AG04450 (cell line): ENCODE data around the gene ODAPH. TPM values are rescaled to one million over a fixed set of nuclear protein-coding genes. Genes with fewer than 3 reads are reported as not detected.
"Not testable (repeated sequence)": the region's sequence is repeated elsewhere in the genome, so short reads cannot be mapped to it uniquely, and the experiment has no call there.

ENCODE experiments used
- CTCF ChIA-PET: fragments of 300-600, 350-600 bp; formaldehyde crosslinking; extraction: SDS; loops from one replicate; lab custom pipeline; 2022; ENCODE audit warnings: antibody characterized with exemption, inconsistent platforms; lab: Charles Lee
- POLR2A ChIA-PET: fragments of 350-600 bp; formaldehyde crosslinking; extraction: SDS; loops from one replicate; lab custom pipeline; 2021; ENCODE audit warnings: antibody characterized with exemption, inconsistent platforms; lab: Yijun Ruan, JAX
- DNase-seq: peaks from one replicate; pipeline ENCODE4 v3.0.0-alpha.2; 2011; ENCODE audit warnings: low read depth, low spot score
- H3K27ac ChIP-seq: one replicate; pipeline ENCODE4 v1.5.1; 2012; ENCODE audit warnings: low read depth, low read length, control low read depth
- H3K27me3 ChIP-seq: one replicate; pipeline ENCODE4 v1.6.0; 2012; ENCODE audit warnings: low read length; ENCODE audit not compliant: control insufficient read depth, insufficient read depth
- H3K4me3 ChIP-seq: 2 replicates; pipeline ENCODE4 v1.5.1; 2011; ENCODE audit warnings: mild to moderate bottlenecking, low read depth, low read length, control low read depth
- H3K9me3 ChIP-seq: 2 replicates; pipeline ENCODE4 v1.5.1; 2012; ENCODE audit warnings: low read length; ENCODE audit not compliant: control insufficient read depth, insufficient read depth
- polyA minus RNA-seq: library from RNA; depleted of rRNA, polyadenylated mRNA; stranded (reverse); fragments of >200 nt; gene quantifications from 2 replicates; pipeline ENCODE4 v1.2.3, GENCODE V29; 2011; rRNA and poly(A)+ RNA removed
- polyA plus RNA-seq: library from polyadenylated mRNA; depleted of rRNA; stranded (reverse); fragments of >200 nt; gene quantifications from 2 replicates; pipeline ENCODE4 v1.2.3, GENCODE V29; 2011; rRNA removed
- TF ChIP-seq, protein P1 (sequence below): IDR thresholded peaks from 2 replicates; pipeline ENCODE4 v1.5.1; 2011; ENCODE audit warnings: low read depth, low read length, control low read depth, inconsistent platforms

ODAPH gene
- polyA plus RNA-seq (not detected in 2 replicates), polyA minus RNA-seq (not detected in 2 replicates)

DNA sequence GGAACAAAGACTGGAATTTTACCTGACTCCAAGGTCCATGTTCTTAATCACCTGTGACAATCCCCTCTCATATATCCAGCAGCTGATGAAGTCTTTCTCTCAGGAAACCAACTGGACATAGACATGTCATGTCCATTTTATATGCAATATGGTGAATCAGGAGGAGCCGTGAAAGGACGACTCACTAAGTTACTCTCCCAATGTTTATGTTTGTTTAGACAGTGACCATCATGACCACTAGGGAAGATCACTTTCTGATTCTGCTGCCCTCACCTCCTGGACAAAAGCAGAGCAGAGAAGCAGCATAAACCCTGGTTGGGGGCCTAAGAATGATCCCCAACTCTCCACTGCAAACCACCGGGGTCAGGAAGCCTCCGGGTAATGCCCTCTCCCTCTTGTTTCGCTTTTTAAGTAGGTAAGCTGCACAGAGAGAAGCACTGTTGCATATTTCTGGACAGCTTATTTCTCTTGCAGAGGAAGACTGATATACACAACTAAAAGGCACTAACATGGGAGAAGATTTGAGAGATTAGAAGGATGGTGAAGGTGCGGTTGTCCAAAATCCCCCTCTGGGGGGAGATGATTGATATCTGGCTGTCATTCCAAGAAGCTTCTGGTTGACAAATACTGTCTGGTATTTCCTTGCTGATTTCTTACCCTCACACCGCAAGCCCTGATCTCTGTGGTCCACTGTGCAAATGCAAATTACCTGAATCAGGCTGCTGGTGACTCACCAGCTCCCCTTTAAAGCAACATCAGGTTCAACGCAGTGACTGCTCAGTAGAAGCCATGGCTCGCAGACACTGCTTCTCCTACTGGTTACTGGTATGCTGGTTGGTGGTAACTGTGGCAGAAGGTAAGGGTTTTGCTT lies at the start of gene ODAPH:
Gene ODAPH (plus strand): TSS at position 773 of the 871 bp plus-strand sequence. CDS start 17 bp downstream, at position 790.
- ChIA-PET CTCF (interaction anchor here (0.8 to 1.9 kb wide), 3 partner anchors 7 to 169 kb away, joined by 4 to 7 read pairs (median 4); partner anchors contain the start of gene USO1), POLR2A (no interaction called here)
- Histone ChIP-seq H3K27ac (no peak within 1 kb of the TSS), H3K27me3 (no peaks in the 10 kb centered on the region), H3K4me3 (no peak within 1 kb of the TSS), H3K9me3 (no peaks in the 10 kb centered on the region)
- TF ChIP-seq, protein P1, sequence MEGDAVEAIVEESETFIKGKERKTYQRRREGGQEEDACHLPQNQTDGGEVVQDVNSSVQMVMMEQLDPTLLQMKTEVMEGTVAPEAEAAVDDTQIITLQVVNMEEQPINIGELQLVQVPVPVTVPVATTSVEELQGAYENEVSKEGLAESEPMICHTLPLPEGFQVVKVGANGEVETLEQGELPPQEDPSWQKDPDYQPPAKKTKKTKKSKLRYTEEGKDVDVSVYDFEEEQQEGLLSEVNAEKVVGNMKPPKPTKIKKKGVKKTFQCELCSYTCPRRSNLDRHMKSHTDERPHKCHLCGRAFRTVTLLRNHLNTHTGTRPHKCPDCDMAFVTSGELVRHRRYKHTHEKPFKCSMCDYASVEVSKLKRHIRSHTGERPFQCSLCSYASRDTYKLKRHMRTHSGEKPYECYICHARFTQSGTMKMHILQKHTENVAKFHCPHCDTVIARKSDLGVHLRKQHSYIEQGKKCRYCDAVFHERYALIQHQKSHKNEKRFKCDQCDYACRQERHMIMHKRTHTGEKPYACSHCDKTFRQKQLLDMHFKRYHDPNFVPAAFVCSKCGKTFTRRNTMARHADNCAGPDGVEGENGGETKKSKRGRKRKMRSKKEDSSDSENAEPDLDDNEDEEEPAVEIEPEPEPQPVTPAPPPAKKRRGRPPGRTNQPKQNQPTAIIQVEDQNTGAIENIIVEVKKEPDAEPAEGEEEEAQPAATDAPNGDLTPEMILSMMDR: 0 out of 2 replicates have a peak, but pooled peaks have one; percentile 19
- no peak for DNase-seq

GRCh38 chr4:75509592-75509991 lies 46.3 kb upstream of the ODAPH start:
- H3K27me3 ChIP-seq, H3K9me3 ChIP-seq, POLR2A ChIA-PET, CTCF ChIA-PET, H3K4me3 ChIP-seq, H3K27ac ChIP-seq, DNase-seq: not testable (repeated sequence)

- H3K4me3 ChIP-seq: no peak overlapping the region
- no peak for DNase-seq
Observed at GRCh38 chr4:75511841-75512240, 44.0 kb upstream of the ODAPH start.

DNA sequence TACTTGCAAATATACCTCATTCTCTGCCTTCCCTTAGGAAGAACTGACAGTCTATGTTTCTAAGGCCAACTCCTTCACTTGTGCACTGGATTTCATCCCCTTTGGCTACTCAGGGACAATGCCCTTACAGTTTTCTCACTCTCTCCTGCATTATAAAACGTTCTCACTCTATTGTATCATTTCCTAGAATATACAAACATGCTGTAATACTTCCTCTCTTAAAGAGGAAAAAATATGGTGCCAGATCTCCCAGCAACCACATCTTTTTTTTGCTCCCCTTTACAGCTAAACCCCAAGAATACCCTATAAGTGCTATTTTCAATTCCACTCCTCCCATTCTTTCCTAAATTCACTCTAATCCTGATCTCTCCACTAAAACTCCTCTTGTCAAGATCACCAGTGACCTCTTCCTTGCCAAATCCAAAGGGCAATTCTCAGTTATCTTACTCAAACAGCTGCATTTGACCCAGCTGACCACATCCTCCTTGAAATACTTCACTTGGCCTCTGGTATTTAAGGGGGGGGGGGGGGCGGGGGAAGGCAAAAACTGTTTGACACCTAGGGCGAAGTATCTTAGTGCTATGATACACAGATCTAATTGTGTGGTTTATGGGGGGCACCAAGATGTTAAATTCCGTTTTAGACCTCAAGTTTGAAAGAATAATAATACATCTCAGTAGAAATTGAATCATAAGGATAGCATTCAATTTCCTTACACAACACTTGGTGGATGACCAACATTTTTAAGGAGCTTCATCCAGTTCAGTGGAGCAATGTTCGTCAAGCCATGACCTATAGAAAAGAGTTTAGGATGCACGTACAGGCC lies 43.3 kb upstream of the ODAPH start:
- Histone ChIP-seq H3K27ac (no peak overlapping the region), H3K9me3 (no peaks in the 10 kb centered on the region), H3K4me3 (peak overlapping the region; percentile 88), H3K27me3 (no peaks in the 10 kb centered on the region)
- TF ChIP-seq, protein P1: no peak
- no peak for DNase-seq
- CTCF ChIA-PET: interaction anchor here (0.6 to 1.0 kb wide), 2 partner anchors 212 to 335 kb away, joined by 3 read pairs; partner anchors contain the start of gene USO1
- POLR2A ChIA-PET: interaction anchor here (0.8 kb wide), 1 partner anchor 15 kb away, joined by 3 read pairs; no protein-coding TSS in a partner anchor

More at GRCh38 chr4:75511841-75512240, 44.0 kb upstream of the ODAPH start:
- Histone ChIP-seq H3K27ac (no peak overlapping the region), H3K27me3 (no peaks in the 10 kb centered on the region), H3K9me3 (no peaks in the 10 kb centered on the region)
- TF ChIP-seq, protein P1: no peak
- ChIA-PET POLR2A (no interaction called here), CTCF (no interaction called here)

- H3K4me3 ChIP-seq: peak overlapping the region; percentile 88
- CTCF ChIA-PET: interaction anchor here (1.0 to 1.8 kb wide), 3 partner anchors 13 to 334 kb away, joined by 3 to 6 read pairs (median 3); no protein-coding TSS in a partner anchor
- POLR2A ChIA-PET: no interaction called here
- no peaks in the 10 kb centered on the region for H3K27me3 ChIP-seq
- DNase-seq: no peak
- peak overlapping the region; percentile 90 for H3K27ac ChIP-seq
- TF ChIP-seq, protein P1: no peak
- no peaks in the 10 kb centered on the region for H3K9me3 ChIP-seq
Observed at GRCh38 chr4:75513526-75514130, 42.2 kb upstream of the ODAPH start.
